Epithelial cell of proximal tubule (primary cell): ENCODE data around the gene VSTM2L. TPM values are rescaled to one million over a fixed set of nuclear protein-coding genes. Genes with fewer than 3 reads are reported as not detected.

ENCODE experiments used
- DNase-seq: peaks from one replicate; pipeline ENCODE4 v3.0.0-alpha.2; 2011; ENCODE audit warnings: low read depth
- H3K4me3 ChIP-seq: 2 replicates; pipeline ENCODE4 v1.5.1; 2011; ENCODE audit warnings: low read depth, mild to moderate bottlenecking, low read length
- CTCF ChIP-seq: conservative IDR thresholded peaks from 2 replicates; pipeline ENCODE4 v1.5.1; 2012; ENCODE audit warnings: low read depth, mild to moderate bottlenecking, low read length
- total RNA-seq: library from RNA; depleted of rRNA; stranded (reverse); fragments of >200 nt; gene quantifications from 2 replicates; pipeline ENCODE4 v1.2.3, GENCODE V29; 2015

VSTM2L gene
- total RNA-seq, 1 donor from 2014 or later: 4.5 TPM

GRCh38 chr20:37886851-37887297, 16.1 kb upstream of the VSTM2L start:
- H3K4me3 ChIP-seq: no peak overlapping the region
- DNase-seq: no peak
- no peak for TF ChIP-seq CTCF

GRCh38 chr20:37888641-37889040, 14.3 kb upstream of the VSTM2L start:
- H3K4me3 ChIP-seq: no peak overlapping the region
- DNase-seq: no peak
- TF ChIP-seq CTCF: no peak

- no peak overlapping the region for H3K4me3 ChIP-seq
- no peak for DNase-seq
- no peak for TF ChIP-seq CTCF
Measured at GRCh38 chr20:37890108-37890507, 12.8 kb upstream of the VSTM2L start.

- TF ChIP-seq CTCF: no peak
- no peak overlapping the region for H3K4me3 ChIP-seq
- DNase-seq: no peak
Measured at GRCh38 chr20:37890643-37891042, 12.3 kb upstream of the VSTM2L start.

GRCh38 chr20:37892001-37892400, 10.9 kb upstream of the VSTM2L start:
- H3K4me3 ChIP-seq: no peak overlapping the region
- DNase-seq: no peak
- TF ChIP-seq CTCF: no peak

GRCh38 chr20:37893566-37894241, 9.2 kb upstream of the VSTM2L start:
- no peak for TF ChIP-seq CTCF
- DNase-seq: no peak
- H3K4me3 ChIP-seq: no peak overlapping the region

GRCh38 chr20:37894454-37894853, 8.5 kb upstream of the VSTM2L start:
- H3K4me3 ChIP-seq: no peak overlapping the region
- TF ChIP-seq CTCF: no peak
- DNase-seq: no peak
